OCI-LY3 (cell line): ENCODE results near the gene PDE9A.
A peak's percentile ranks its signal among the peaks of the same experiment; 100 is the strongest.
"Not testable (repeated sequence)": the region's sequence is repeated elsewhere in the genome, so short reads cannot be mapped to it uniquely, and the experiment has no call there.

Experiments used
- H2AFZ ChIP-seq: fragments of 200-600, 300-600 bp; shearing (Covaris generic); 2 replicates; pipeline ENCODE4 v1.6.0; 2014; ENCODE audit warnings: antibody characterized with exemption, low read depth, low read length
- H3K27ac ChIP-seq: fragments of 200-600, 300-600 bp; sonication (generic); 2 replicates; pipeline ENCODE4 v1.5.1; 2014; ENCODE audit warnings: mild to moderate bottlenecking, low read length, moderate library complexity, mixed read lengths
- H3K27me3 ChIP-seq: fragments of 200-600, 300-600 bp; sonication (generic); 2 replicates; pipeline ENCODE4 v1.6.1; 2014; ENCODE audit warnings: low read depth, low read length, mixed read lengths
- H3K36me3 ChIP-seq: fragments of 200-600, 300-600 bp; sonication (generic); replicated peaks from 2 replicates; pipeline ENCODE3; 2014; ENCODE audit warnings: low read depth, low read length, mixed read lengths
- H3K4me1 ChIP-seq: fragments of 300-600, 200-600 bp; sonication (generic); 2 replicates; pipeline ENCODE4 v1.6.1; 2014; ENCODE audit warnings: low read length, mixed read lengths
- H3K4me2 ChIP-seq: fragments of 200-600, 300-600 bp; sonication (generic); 2 replicates; pipeline ENCODE4 v1.6.1; 2014; ENCODE audit warnings: low read length, mixed read lengths
- H3K4me3 ChIP-seq: fragments of 300-600, 200-600 bp; sonication (generic); 2 replicates; pipeline ENCODE4 v1.5.1; 2014; ENCODE audit warnings: antibody characterized with exemption, mild to moderate bottlenecking, low read length, moderate library complexity
- H3K79me2 ChIP-seq: fragments of 300-600, 200-600 bp; shearing (Covaris generic); 2 replicates; pipeline ENCODE4 v1.6.1; 2014; ENCODE audit warnings: mild to moderate bottlenecking, low read length, mixed read lengths
- H3K9ac ChIP-seq: fragments of 300-600, 200-600 bp; shearing (Covaris generic); 2 replicates; pipeline ENCODE4 v1.6.0; 2014; ENCODE audit warnings: mild to moderate bottlenecking, low read length, moderate library complexity
- H3K9me3 ChIP-seq: fragments of 200-600, 300-600 bp; shearing (Covaris generic); 2 replicates; pipeline ENCODE4 v1.6.1; 2014; ENCODE audit warnings: low read length, mixed read lengths; ENCODE audit not compliant: insufficient read depth
- H4K20me1 ChIP-seq: fragments of 200-600, 300-600 bp; sonication (generic); 2 replicates; pipeline ENCODE4 v1.6.1; 2016; ENCODE audit warnings: low read length, mixed read lengths; ENCODE audit not compliant: insufficient read depth
- CTCF ChIP-seq: fragments of 200-600, 300-600 bp; sonication (generic); IDR thresholded peaks from 2 replicates; pipeline ENCODE4 v1.5.1; 2014; ENCODE audit warnings: antibody characterized with exemption, low read length, low read depth
- EZH2phosphoT487 ChIP-seq: fragments of 200-600 bp; shearing (Covaris generic); IDR thresholded peaks from 2 replicates; pipeline ENCODE4 v1.6.1; 2018; ENCODE audit warnings: antibody characterized with exemption, mixed run types, low read depth

PDE9A gene

GRCh38 chr21:42614396-42614795 lies 39.0 kb upstream of the PDE9A start:
- TF ChIP-seq CTCF (no peak), EZH2phosphoT487 (no peak)
- Histone ChIP-seq H3K27ac (no peak overlapping the region), H3K9me3 (no peaks in the 10 kb centered on the region), H3K4me3 (no peak overlapping the region), H3K4me2 (no peak overlapping the region), H3K9ac (no peak overlapping the region), H4K20me1 (no peaks in the 10 kb centered on the region), H3K27me3 (peaks cover 9% of the 10 kb centered on the region; the same call in 1 of the 2 replicates), H3K4me1 (peaks cover 7% of the 10 kb centered on the region; the same call in 1 of the 2 replicates), H3K79me2 (no peaks in the 10 kb centered on the region), H3K36me3 (no peaks in the 10 kb centered on the region), H2AFZ (peak overlapping the region; percentile 97; the same call in 1 of the 2 replicates)

- Histone ChIP-seq H3K27ac (no peak overlapping the region), H2AFZ (peak overlapping the region; percentile 97), H3K4me3 (peak overlapping the region; percentile 62), H3K79me2 (no peaks in the 10 kb centered on the region), H3K4me1 (peaks cover 7% of the 10 kb centered on the region; the same call in 1 of the 2 replicates), H3K4me2 (peak overlapping the region; percentile 61), H3K27me3 (peaks cover 11% of the 10 kb centered on the region; the same call in 1 of the 2 replicates), H4K20me1 (no peaks in the 10 kb centered on the region), H3K36me3 (no peaks in the 10 kb centered on the region), H3K9me3 (no peaks in the 10 kb centered on the region), H3K9ac (no peak overlapping the region)
- no peak for TF ChIP-seq CTCF
Measured at GRCh38 chr21:42614811-42615351, 38.5 kb upstream of the PDE9A start.

- peak overlapping the region; percentile 62 for H3K4me3 ChIP-seq
- peak overlapping the region; percentile 61 for H3K4me2 ChIP-seq
- not testable (repeated sequence) for H3K36me3 ChIP-seq
Measured at GRCh38 chr21:42615377-42615776, 38.0 kb upstream of the PDE9A start.

GRCh38 chr21:42615924-42616323 lies 37.5 kb upstream of the PDE9A start:
- H2AFZ ChIP-seq, result no peak overlapping the region
- no peak overlapping the region for H3K27ac ChIP-seq
- H3K79me2 ChIP-seq, result no peaks in the 10 kb centered on the region
- H4K20me1 ChIP-seq, result no peaks in the 10 kb centered on the region
- no peak overlapping the region for H3K4me3 ChIP-seq
- no peak overlapping the region for H3K4me2 ChIP-seq
- peaks cover 7% of the 10 kb centered on the region; the same call in 1 of the 2 replicates for H3K4me1 ChIP-seq
- peaks cover 11% of the 10 kb centered on the region; the same call in 1 of the 2 replicates for H3K27me3 ChIP-seq
- no peaks in the 10 kb centered on the region for H3K9me3 ChIP-seq
- no peak overlapping the region for H3K9ac ChIP-seq
- TF ChIP-seq CTCF (no peak), EZH2phosphoT487 (no peak)
- H3K36me3 ChIP-seq, result no peaks in the 10 kb centered on the region

More at GRCh38 chr21:42615377-42615776, 38.0 kb upstream of the PDE9A start:
- not testable (repeated sequence) for H3K9ac ChIP-seq, H3K27ac ChIP-seq, H3K79me2 ChIP-seq, H3K9me3 ChIP-seq, H3K4me1 ChIP-seq, H4K20me1 ChIP-seq
- Histone ChIP-seq H2AFZ (peak overlapping the region; percentile 97), H3K27me3 (peaks cover 11% of the 10 kb centered on the region; the same call in 1 of the 2 replicates)
